Activated CD4-positive, CD25-positive, alpha-beta regulatory T cell treated with anti-CD3 and anti-CD28 coated beads, Interleukin-2, amount 50 U/mL, for 24 hours (primary cell): Measurements from ENCODE around the gene TMEM163.
"Not testable (repeated sequence)": the region's sequence is repeated elsewhere in the genome, so short reads cannot be mapped to it uniquely, and the experiment has no call there.

ENCODE experiments used
- ATAC-seq, 2 donors: fragments of 150-1000 bp; cut with Tn5 transposase; one replicate each; pipeline ENCODE4 v1.10.0; 2021; ENCODE audit warnings: mild to moderate bottlenecking in 1 of 2, moderate library complexity in 1 of 2

The TMEM163 gene

GRCh38 chr2:134513465-134513804 lies 205.4 kb downstream of the TMEM163 start:
- no peak for ATAC-seq

GRCh38 chr2:134512734-134513464 lies 205.9 kb downstream of the TMEM163 start:
- no peak for ATAC-seq

GRCh38 chr2:134508391-134508790 lies 210.4 kb downstream of the TMEM163 start:
- ATAC-seq, result no peak

GRCh38 chr2:134507697-134508096 lies 211.1 kb downstream of the TMEM163 start:
- no peak for ATAC-seq

- ATAC-seq, result not testable (repeated sequence)
Measured at GRCh38 chr2:134507159-134507558, 211.6 kb downstream of the TMEM163 start.

GRCh38 chr2:134505446-134505845 lies 213.4 kb downstream of the TMEM163 start:
- no peak for ATAC-seq

- no peak for ATAC-seq
Measured at GRCh38 chr2:134504586-134505336, 214.0 kb downstream of the TMEM163 start.

GRCh38 chr2:134502104-134502503 lies 216.7 kb downstream of the TMEM163 start:
- no peak for ATAC-seq

- ATAC-seq, result no peak
Measured at GRCh38 chr2:134501476-134502091, 217.2 kb downstream of the TMEM163 start.

- no peak for ATAC-seq
Measured at GRCh38 chr2:134500211-134500935, 218.4 kb downstream of the TMEM163 start.

GRCh38 chr2:134499307-134499926 lies 219.4 kb downstream of the TMEM163 start:
- ATAC-seq, result no peak

- ATAC-seq, result no peak
Measured at GRCh38 chr2:134498654-134499053, 220.1 kb downstream of the TMEM163 start.

- ATAC-seq, result no peak
Measured at GRCh38 chr2:134493797-134494196, 225.0 kb downstream of the TMEM163 start.

- ATAC-seq, result no peak
Measured at GRCh38 chr2:134491771-134492441, 226.9 kb downstream of the TMEM163 start.

GRCh38 chr2:134491022-134491421 lies 227.8 kb downstream of the TMEM163 start:
- no peak for ATAC-seq

GRCh38 chr2:134490559-134490958 lies 228.2 kb downstream of the TMEM163 start:
- ATAC-seq, result no peak

GRCh38 chr2:134489732-134490384 lies 228.9 kb downstream of the TMEM163 start:
- ATAC-seq, result no peak

- ATAC-seq, result no peak
Measured at GRCh38 chr2:134482766-134483340, 235.9 kb downstream of the TMEM163 start.

GRCh38 chr2:134482131-134482723 lies 236.6 kb downstream of the TMEM163 start:
- no peak for ATAC-seq

- no peak for ATAC-seq
Measured at GRCh38 chr2:134479696-134480330, 239.0 kb downstream of the TMEM163 start.
